Caco-2 (cell line): ENCODE data around the gene PSD. TPM values are rescaled to one million over a fixed set of nuclear protein-coding genes. Genes with fewer than 3 reads are reported as not detected.

ENCODE experiments used
- BruUV-seq: library from RNA; stranded (reverse); fragments of 400-500 nt; replicated peaks from 2 replicates; lab custom pipeline; 2021; lab: Mats Ljungman, UMichigan
- CTCF ChIA-PET: fragments of 300-600 bp; sonication (Branson Sonifier 250); formaldehyde crosslinking; loops from one replicate; lab custom pipeline; 2022; ENCODE audit warnings: antibody characterized with exemption; lab: Charles Lee
- POLR2A ChIA-PET: fragments of 300-600 bp; sonication (Branson Sonifier 250); formaldehyde crosslinking; loops from one replicate; lab custom pipeline; 2022; ENCODE audit warnings: antibody characterized with exemption; lab: Charles Lee
- DNase-seq, 2 experiments: peaks; one replicate each; pipeline versions ENCODE4 v3.0.0 to v3.0.0-alpha.2; 2020 to 2022
- H3K27me3 ChIP-seq: replicated peaks from 2 replicates; pipeline ENCODE4 v1.6.0; 2011; ENCODE audit warnings: low read length; ENCODE audit not compliant: control insufficient read depth, insufficient read depth
- H3K36me3 ChIP-seq: 2 replicates; pipeline ENCODE4 v1.5.1; 2011; ENCODE audit warnings: low read length; ENCODE audit not compliant: control insufficient read depth, insufficient read depth
- H3K4me1 ChIP-seq: fragments of 250-450 bp; sonication (Bioruptor Pico); 2 replicates; pipeline ENCODE4 v1.5.1; 2020; ENCODE audit warnings: mild to moderate bottlenecking
- H3K4me3 ChIP-seq: 2 replicates; pipeline ENCODE4 v1.5.1; 2011; ENCODE audit warnings: low read depth, mild to moderate bottlenecking, control low read depth, low read length
- H3K9me3 ChIP-seq: fragments of 250-450 bp; sonication (Bioruptor Pico); 2 replicates; pipeline ENCODE4 v1.5.1; 2020; ENCODE audit warnings: mild to moderate bottlenecking, moderate library complexity
- H3K27ac Mint-ChIP-seq: one replicate; pipeline ENCODE4 v1.8.0; 2022; ENCODE audit warnings: mixed read lengths; ENCODE audit not compliant: unreplicated experiment
- H3K27me3 Mint-ChIP-seq: one replicate; pipeline ENCODE4 v1.8.0; 2022; ENCODE audit warnings: mixed read lengths; ENCODE audit not compliant: insufficient read depth, unreplicated experiment
- H3K36me3 Mint-ChIP-seq: one replicate; pipeline ENCODE4 v1.8.0; 2022; ENCODE audit warnings: mild to moderate bottlenecking, mixed read lengths; ENCODE audit not compliant: insufficient read depth, unreplicated experiment
- H3K4me1 Mint-ChIP-seq: one replicate; pipeline ENCODE4 v1.8.0; 2022; ENCODE audit warnings: low read depth, mixed read lengths; ENCODE audit not compliant: unreplicated experiment
- H3K4me3 Mint-ChIP-seq: one replicate; pipeline ENCODE4 v1.8.0; 2022; ENCODE audit warnings: mild to moderate bottlenecking, moderate library complexity, mixed read lengths; ENCODE audit not compliant: unreplicated experiment
- H3K9me3 Mint-ChIP-seq: one replicate; pipeline ENCODE4 v1.8.0; 2022; ENCODE audit warnings: mixed read lengths; ENCODE audit not compliant: unreplicated experiment
- intact Hi-C: fragments of 100-400 bp; cut with micrococcal nuclease; formaldehyde crosslinking; loops from one replicate; pipeline ENCODE4 v1.10.0; 2022; ENCODE audit not compliant: unreplicated experiment
- total RNA-seq: library from RNA; stranded (reverse); gene quantifications from 2 replicates; pipeline ENCODE4 v1.2.3, GENCODE V29; 2022
- TF ChIP-seq, protein P1 (sequence below), 2 experiments: fragments of 200-600 bp in 1 of 2; IDR thresholded peaks; 1 replicate in 1 of 2; 2 replicates in 1 of 2; pipeline versions ENCODE4 v1.5.1 to v1.8.0; 2011 to 2022; ENCODE audit warnings: antibody characterized with exemption in 1 of 2, control low read depth in 1 of 2, inconsistent platforms in 1 of 2, low read depth in 1 of 2, low read length in 1 of 2, mild to moderate bottlenecking in 1 of 2, moderate library complexity in 1 of 2; ENCODE audit not compliant: insufficient read depth in 1 of 2, severe bottlenecking in 1 of 2, unreplicated experiment in 1 of 2

Gene PSD
- total RNA-seq, 1 experiment from 2014 or later: 2.8 TPM

DNA sequence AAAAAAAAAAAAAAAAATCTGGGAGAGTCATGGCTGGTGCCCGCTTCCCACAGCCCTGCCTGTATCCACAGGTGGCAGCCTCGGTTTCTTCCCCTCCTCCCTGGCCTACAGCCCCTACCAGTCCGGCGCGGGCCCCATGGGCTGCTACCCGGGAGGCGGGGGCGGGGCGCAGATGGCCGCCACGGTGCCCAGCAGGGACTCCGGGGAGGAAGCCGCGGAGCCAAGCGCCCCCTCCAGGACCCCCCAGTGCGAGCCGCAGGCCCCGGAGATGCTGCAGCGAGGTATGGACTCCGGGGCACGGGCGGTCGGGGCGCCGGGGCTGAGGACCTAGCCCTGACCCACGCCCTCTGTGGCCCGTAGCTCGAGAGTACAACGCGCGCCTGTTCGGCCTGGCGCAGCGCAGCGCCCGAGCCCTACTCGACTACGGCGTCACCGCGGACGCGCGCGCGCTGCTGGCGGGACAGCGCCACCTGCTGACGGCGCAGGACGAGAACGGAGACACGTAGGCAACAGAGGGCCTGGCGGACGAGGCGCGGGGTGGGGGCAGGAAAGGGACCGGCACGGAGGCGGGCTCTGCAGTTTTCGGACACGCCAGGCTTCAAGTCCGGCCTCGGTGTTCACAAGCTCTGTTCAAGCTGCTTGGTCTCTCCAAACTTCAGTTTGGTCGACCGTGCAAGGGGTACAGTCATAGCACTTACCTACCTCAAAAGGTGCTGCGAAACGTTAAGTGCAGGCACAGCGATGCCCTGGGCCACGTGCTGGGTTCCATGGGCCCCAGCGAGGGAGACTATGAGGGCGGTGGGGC lies 19.2 kb downstream of the PSD start:
- no TSS peak for BruUV-seq
- peak; percentile 76 to 91 for DNase-seq
- H3K4me1 Mint-ChIP-seq: peaks cover 24% of the 10 kb centered on the region

GRCh38 chr10:102398172-102399020 lies 20.2 kb downstream of the PSD start:
- intact Hi-C loops: no loop called here
- H3K27me3 Mint-ChIP-seq: no peaks in the 10 kb centered on the region
- peaks cover 29% of the 10 kb centered on the region for H3K36me3 Mint-ChIP-seq
- H3K4me3 ChIP-seq: no peak overlapping the region
- POLR2A ChIA-PET: interaction anchor here (0.6 to 0.7 kb wide), 3 partner anchors 13 to 582 kb away, joined by 3 read pairs; no protein-coding TSS in a partner anchor
- peaks cover 35% of the 10 kb centered on the region for H3K4me1 ChIP-seq
- no peaks in the 10 kb centered on the region for H3K36me3 ChIP-seq
- DNase-seq: no peak
- H3K27ac Mint-ChIP-seq: peak overlapping the region; percentile 32
- peak overlapping the region; percentile 64 for H3K4me3 Mint-ChIP-seq
- peaks cover 24% of the 10 kb centered on the region for H3K4me1 Mint-ChIP-seq
- no peaks in the 10 kb centered on the region for H3K9me3 ChIP-seq
- TF ChIP-seq, protein P1, sequence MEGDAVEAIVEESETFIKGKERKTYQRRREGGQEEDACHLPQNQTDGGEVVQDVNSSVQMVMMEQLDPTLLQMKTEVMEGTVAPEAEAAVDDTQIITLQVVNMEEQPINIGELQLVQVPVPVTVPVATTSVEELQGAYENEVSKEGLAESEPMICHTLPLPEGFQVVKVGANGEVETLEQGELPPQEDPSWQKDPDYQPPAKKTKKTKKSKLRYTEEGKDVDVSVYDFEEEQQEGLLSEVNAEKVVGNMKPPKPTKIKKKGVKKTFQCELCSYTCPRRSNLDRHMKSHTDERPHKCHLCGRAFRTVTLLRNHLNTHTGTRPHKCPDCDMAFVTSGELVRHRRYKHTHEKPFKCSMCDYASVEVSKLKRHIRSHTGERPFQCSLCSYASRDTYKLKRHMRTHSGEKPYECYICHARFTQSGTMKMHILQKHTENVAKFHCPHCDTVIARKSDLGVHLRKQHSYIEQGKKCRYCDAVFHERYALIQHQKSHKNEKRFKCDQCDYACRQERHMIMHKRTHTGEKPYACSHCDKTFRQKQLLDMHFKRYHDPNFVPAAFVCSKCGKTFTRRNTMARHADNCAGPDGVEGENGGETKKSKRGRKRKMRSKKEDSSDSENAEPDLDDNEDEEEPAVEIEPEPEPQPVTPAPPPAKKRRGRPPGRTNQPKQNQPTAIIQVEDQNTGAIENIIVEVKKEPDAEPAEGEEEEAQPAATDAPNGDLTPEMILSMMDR (IDR thresholded peaks at IDR 0.05; ENCODE audit: insufficient read depth in 1 of 2, low read depth in 1 of 2, low read length in 1 of 2, severe bottlenecking in 1 of 2, unreplicated experiment in 1 of 2): no peak
- no peaks in the 10 kb centered on the region for H3K9me3 Mint-ChIP-seq
- no peaks in the 10 kb centered on the region for H3K27me3 ChIP-seq
- CTCF ChIA-PET: interaction anchor here (0.6 to 2.6 kb wide), 6 partner anchors 22 to 617 kb away, joined by 3 to 21 read pairs (median 4); partner anchors contain the start of genes ELOVL3 and FBXL15
- BruUV-seq: no TSS peak

More for the DNA sequence above, 19.2 kb downstream of the PSD start:
- H3K27me3 ChIP-seq: no peaks in the 10 kb centered on the region
- intact Hi-C loops: no loop called here
- ChIA-PET POLR2A (interaction anchor here (0.7 kb wide), 2 partner anchors 14 to 140 kb away, joined by 3 read pairs; no protein-coding TSS in a partner anchor), CTCF (interaction anchor here (0.6 to 2.6 kb wide), 15 partner anchors 9 to 230 kb away, joined by 3 to 21 read pairs (median 3); partner anchors contain the start of genes C10orf95, ELOVL3 and FBXL15)
- peaks cover 35% of the 10 kb centered on the region for H3K4me1 ChIP-seq
- TF ChIP-seq, protein P1 (IDR thresholded peaks at IDR 0.05; ENCODE audit: insufficient read depth in 1 of 2, low read depth in 1 of 2, low read length in 1 of 2, severe bottlenecking in 1 of 2, unreplicated experiment in 1 of 2): peak; percentile 75 to 93
- Mint-ChIP-seq H3K4me3 (peak overlapping the region; percentile 64), H3K27me3 (no peaks in the 10 kb centered on the region), H3K27ac (peak overlapping the region; percentile 29), H3K36me3 (peaks cover 30% of the 10 kb centered on the region), H3K9me3 (no peaks in the 10 kb centered on the region)
- H3K9me3 ChIP-seq: no peaks in the 10 kb centered on the region
- peak overlapping the region; percentile 53 for H3K4me3 ChIP-seq
- H3K36me3 ChIP-seq: no peaks in the 10 kb centered on the region
